Peyer's patch (tissue), 4 donors: ENCODE results near the gene DEPP1. TPM values are rescaled to one million over a fixed set of nuclear protein-coding genes. Genes with fewer than 3 reads are reported as not detected.

ENCODE experiments used
- DNase-seq, 3 donors: peaks; one replicate each; pipeline ENCODE4 v3.0.0-alpha.2; 2017 to 2019
- H3K27ac ChIP-seq, 4 donors: fragments of 200-600 bp; sonication (generic); one replicate each; pipeline ENCODE4 v1.5.1; 2016 to 2019
- H3K27me3 ChIP-seq, 2 donors: fragments of 200-600 bp; sonication (generic); one replicate each; pipeline ENCODE4 v1.5.1; 2019
- H3K36me3 ChIP-seq, 3 donors: fragments of 200-600 bp; sonication (generic); one replicate each; pipeline ENCODE4 v1.5.1; 2016 to 2019
- H3K4me1 ChIP-seq, 4 donors: fragments of 200-600 bp; sonication (generic); one replicate each; pipeline ENCODE4 v1.5.1; 2016 to 2019
- H3K4me3 ChIP-seq, 4 donors: fragments of 200-600 bp; sonication (generic); 1 replicate in 3 of 4; 2 replicates in 1 of 4; pipeline ENCODE4 v1.5.1; 2016 to 2019; ENCODE audit warnings: mild to moderate bottlenecking in 1 of 4
- H3K9me3 ChIP-seq, 4 donors: fragments of 200-600 bp; sonication (generic); one replicate each; pipeline ENCODE4 v1.5.1; 2016 to 2019; ENCODE audit warnings: mild to moderate bottlenecking in 1 of 4
- CTCF ChIP-seq, 6 experiments: fragments of 450-650 bp in 4 of 6; fragments of 200-600 bp in 2 of 6; sonication (generic) in 1 of 6; IDR thresholded peaks; one replicate each; pipeline ENCODE4 v1.5.1; 2017 to 2019; ENCODE audit warnings: antibody characterized with exemption in 6 of 6, mild to moderate bottlenecking in 3 of 6, moderate library complexity in 1 of 6
- POLR2A ChIP-seq, 2 donors: fragments of 450-650 bp; IDR thresholded peaks; one replicate each; pipeline ENCODE4 v1.5.1; 2017; ENCODE audit warnings: antibody characterized with exemption in 2 of 2, mild to moderate bottlenecking in 2 of 2, moderate library complexity in 2 of 2
- total RNA-seq, 4 donors: library from RNA; depleted of rRNA; stranded (reverse); fragments of >200 nt; gene quantifications; one replicate each; pipeline ENCODE4 v1.1.0, GENCODE V29; 2016

DEPP1 gene
- total RNA-seq, 4 donors from 2014 or later, result 3.9 to 96.0 (median 49.8) TPM

DNA sequence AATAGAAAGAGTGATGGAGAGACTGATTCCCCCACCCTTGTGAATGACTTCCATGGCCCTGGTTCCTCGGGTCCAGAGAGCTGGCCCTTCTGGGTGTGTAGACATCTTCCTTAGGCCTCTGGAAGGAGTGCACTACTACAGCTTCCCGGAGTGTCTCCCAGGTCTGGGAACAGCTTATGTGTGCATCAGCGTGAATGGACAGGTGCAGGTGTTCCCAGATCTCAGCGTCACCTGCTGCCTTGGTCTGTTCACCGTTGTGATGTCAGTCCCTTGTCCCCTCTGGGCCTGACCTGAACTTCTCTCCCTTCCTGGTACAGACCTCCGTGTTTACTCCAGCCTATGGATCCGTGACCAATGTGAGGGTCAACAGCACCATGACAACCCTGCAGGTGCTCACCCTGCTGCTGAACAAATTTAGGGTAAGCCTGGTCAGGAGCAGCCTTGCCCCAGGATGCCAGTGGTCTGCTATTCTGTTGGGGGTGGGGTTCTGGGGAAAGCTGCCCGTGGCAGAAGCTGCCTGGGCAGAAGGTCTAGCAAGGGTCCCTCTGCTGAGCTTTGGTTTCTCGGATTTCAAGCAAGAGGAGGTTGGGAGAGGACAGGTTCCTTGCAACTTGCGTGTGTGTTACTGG is 10.5 kb upstream of the DEPP1 start:
- H3K27ac ChIP-seq, result no peak overlapping the region
- no peaks in the 10 kb centered on the region for H3K4me1 ChIP-seq
- H3K4me3 ChIP-seq, result no peak overlapping the region
- TF ChIP-seq CTCF (IDR thresholded peaks at IDR 0.05), result no peak
- no peaks in the 10 kb centered on the region for H3K9me3 ChIP-seq
- H3K36me3 ChIP-seq, result peaks cover 0 to 51% (median 0%) of the 10 kb centered on the region in 3 donors
- DNase-seq, result no peak
- no peaks in the 10 kb centered on the region for H3K27me3 ChIP-seq

DNA sequence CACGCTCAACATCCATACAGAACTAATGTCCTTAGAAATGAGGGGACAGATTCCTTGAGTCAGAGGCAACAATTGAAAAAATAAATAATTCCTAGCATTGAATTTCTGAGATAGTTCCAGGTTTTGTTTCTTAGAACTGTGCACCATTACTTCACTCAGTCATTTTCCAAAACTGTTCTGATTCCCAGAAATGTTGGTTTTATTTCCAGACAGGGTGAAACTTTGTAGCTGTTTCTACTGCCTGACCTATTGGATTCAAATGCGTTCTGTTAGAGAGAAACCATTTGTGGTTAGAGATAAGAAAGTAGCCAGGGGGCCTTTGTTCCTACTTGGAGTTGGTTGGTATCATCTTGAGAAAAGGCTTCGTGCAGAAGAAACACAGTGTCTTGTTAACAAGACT is 8.1 kb upstream of the DEPP1 start:
- Histone ChIP-seq H3K27ac (no peak overlapping the region), H3K36me3 (peaks cover 0 to 40% (median 0%) of the 10 kb centered on the region in 3 donors), H3K9me3 (no peaks in the 10 kb centered on the region), H3K27me3 (no peaks in the 10 kb centered on the region), H3K4me3 (no peak overlapping the region), H3K4me1 (peaks cover 0 to 10% (median 0%) of the 10 kb centered on the region in 4 donors)
- DNase-seq, result no peak
- TF ChIP-seq POLR2A (IDR thresholded peaks at IDR 0.05), result no peak

DNA sequence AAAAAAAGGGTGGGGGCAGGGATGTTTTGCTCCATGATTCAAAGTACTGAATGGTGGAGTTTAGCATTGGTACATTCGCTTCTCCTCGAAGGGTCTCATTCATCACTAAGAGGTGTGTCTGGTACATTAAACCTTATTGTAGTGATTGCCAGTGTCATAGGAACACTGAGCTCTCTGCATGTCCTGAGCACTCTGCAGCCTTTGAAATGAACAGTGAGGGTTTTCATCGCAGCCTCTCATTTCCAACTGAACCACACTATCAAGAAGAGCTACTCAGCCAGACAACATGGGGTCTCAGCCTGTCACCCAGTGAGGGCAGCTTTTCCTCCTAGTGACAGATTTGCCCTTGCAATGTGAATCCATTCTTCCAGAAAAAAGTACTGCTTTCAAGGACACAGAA is 7.6 kb upstream of the DEPP1 start:
- H3K27me3 ChIP-seq, result no peaks in the 10 kb centered on the region
- H3K36me3 ChIP-seq, result peaks cover 0 to 35% (median 0%) of the 10 kb centered on the region in 3 donors
- TF ChIP-seq POLR2A (IDR thresholded peaks at IDR 0.05), result no peak
- no peak for TF ChIP-seq CTCF (IDR thresholded peaks at IDR 0.05)
- no peaks in the 10 kb centered on the region for H3K9me3 ChIP-seq
- peak in 1 of 3 donors; percentile 4 for DNase-seq
- peak overlapping the region in 1 of 4 donors; percentile 26 for H3K27ac ChIP-seq
- peaks cover 0 to 13% (median 0%) of the 10 kb centered on the region in 4 donors for H3K4me1 ChIP-seq
- no peak overlapping the region for H3K4me3 ChIP-seq

DNA sequence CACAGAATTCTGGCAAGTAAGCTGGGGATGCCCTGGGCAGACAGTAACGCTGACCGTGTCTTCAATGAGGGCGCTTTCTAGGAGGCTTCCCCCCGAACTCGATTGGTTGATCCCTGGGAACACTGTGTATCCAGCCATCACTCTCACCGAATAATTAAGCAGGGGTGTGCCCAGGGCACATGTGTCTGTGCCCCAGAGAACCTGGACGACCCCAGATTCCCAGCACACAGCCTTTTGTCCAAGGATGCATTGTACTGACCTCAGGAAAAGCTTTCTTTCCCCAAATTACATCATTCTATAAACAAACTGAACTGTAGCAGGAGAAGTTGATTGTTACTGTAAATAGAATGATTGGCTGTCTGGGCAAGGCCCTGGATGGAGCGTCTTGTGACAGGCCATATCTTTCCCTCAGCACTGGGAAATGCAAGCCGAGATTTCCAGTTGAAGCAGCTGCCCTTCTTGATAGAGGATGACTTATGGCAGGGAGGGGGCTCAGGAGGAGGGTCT is 6.6 kb upstream of the DEPP1 start:
- H3K9me3 ChIP-seq, result no peaks in the 10 kb centered on the region
- H3K4me3 ChIP-seq, result no peak overlapping the region
- H3K4me1 ChIP-seq, result peaks cover 0 to 22% (median 0%) of the 10 kb centered on the region in 4 donors
- peak overlapping the region in 2 of 4 donors; percentile 25 to 31 for H3K27ac ChIP-seq
- peak in 1 of 3 donors; percentile 19 for DNase-seq
- peaks cover 0 to 31% (median 0%) of the 10 kb centered on the region in 3 donors for H3K36me3 ChIP-seq
- no peaks in the 10 kb centered on the region for H3K27me3 ChIP-seq
- TF ChIP-seq POLR2A (IDR thresholded peaks at IDR 0.05) (no peak), CTCF (IDR thresholded peaks at IDR 0.05) (no peak)

DNA sequence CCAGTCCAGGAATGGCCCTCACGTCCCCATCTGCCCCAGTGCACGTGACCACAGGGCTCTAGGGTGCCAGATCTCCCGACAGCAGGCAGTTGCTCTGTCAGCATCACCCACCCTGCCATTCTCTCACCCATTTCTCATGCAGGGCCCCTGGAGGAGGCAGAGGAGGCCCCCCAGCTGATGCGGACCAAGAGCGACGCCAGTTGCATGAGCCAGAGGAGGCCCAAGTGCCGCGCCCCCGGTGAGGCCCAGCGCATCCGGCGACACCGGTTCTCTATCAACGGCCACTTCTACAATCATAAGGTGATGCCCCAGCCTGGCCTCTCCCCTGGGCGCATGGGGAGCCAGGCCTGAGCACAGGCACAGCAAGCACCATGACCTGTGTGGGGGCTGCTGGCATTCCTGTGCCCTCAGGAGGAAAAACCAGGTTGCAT is 6.1 kb upstream of the DEPP1 start:
- no peak overlapping the region for H3K4me3 ChIP-seq
- no peaks in the 10 kb centered on the region for H3K9me3 ChIP-seq
- peaks cover 0 to 24% (median 0%) of the 10 kb centered on the region in 4 donors for H3K4me1 ChIP-seq
- H3K27ac ChIP-seq, result peak overlapping the region in 2 of 4 donors; percentile 25 to 31
- TF ChIP-seq CTCF (IDR thresholded peaks at IDR 0.05) (no peak), POLR2A (IDR thresholded peaks at IDR 0.05) (no peak)
- peak in 1 of 3 donors; percentile 18 for DNase-seq
- H3K27me3 ChIP-seq, result no peaks in the 10 kb centered on the region
- peaks cover 0 to 31% (median 0%) of the 10 kb centered on the region in 3 donors for H3K36me3 ChIP-seq

DNA sequence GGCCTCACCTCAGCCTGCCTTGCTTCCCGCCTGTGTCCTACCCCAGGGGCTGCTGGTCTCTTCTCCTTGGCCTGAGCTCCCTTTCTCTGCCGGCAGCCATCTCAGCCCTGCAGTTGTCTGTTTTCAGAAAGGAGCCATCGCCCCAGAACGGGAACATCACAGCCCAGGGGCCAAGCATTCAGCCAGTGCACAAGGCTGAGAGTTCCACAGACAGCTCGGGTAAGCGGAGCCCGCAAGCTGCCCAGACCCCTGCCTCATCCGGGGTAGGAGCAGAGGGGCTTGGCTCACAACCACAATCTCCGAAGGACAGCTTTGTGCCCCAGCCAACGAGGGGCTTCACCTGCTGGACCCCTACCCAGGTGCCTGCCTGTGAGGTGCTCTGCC is 5.3 kb upstream of the DEPP1 start:
- TF ChIP-seq CTCF (IDR thresholded peaks at IDR 0.05), result no peak
- no peak for TF ChIP-seq POLR2A (IDR thresholded peaks at IDR 0.05)
- peaks cover 0 to 32% (median 1%) of the 10 kb centered on the region in 4 donors for H3K4me1 ChIP-seq
- H3K4me3 ChIP-seq, result no peak overlapping the region
- H3K36me3 ChIP-seq, result peaks cover 0 to 31% (median 0%) of the 10 kb centered on the region in 3 donors
- H3K27me3 ChIP-seq, result no peaks in the 10 kb centered on the region
- H3K9me3 ChIP-seq, result no peaks in the 10 kb centered on the region
- peak overlapping the region in 2 of 4 donors; percentile 5 to 31 for H3K27ac ChIP-seq
- DNase-seq, result peak in 1 of 3 donors; percentile 36
